SK-N-SH treated with all-trans-retinoic acid at 6 μM for 48 hours (cell line): ENCODE results near the gene KCNA5.

Source experiments
- ATAC-seq: fragments of 200-7000 bp; cut with Tn5 transposase; 3 replicates; pipeline ENCODE4 v1.9.1; 2020; ENCODE audit warnings: mild to moderate bottlenecking, moderate library complexity
- ARNTL ChIP-seq: fragments of 450-650 bp; formaldehyde crosslinking; IDR thresholded peaks from 2 replicates; pipeline ENCODE4 v1.5.0; 2020; ENCODE audit warnings: low read depth, mild to moderate bottlenecking, moderate library complexity, borderline replicate concordance
- BACH2 ChIP-seq: fragments of 250-450 bp; sonication (Bioruptor Pico); IDR thresholded peaks from 2 replicates; pipeline ENCODE4 v1.9.0; 2021; ENCODE audit warnings: mild to moderate bottlenecking, borderline replicate concordance
- CREB5 ChIP-seq: fragments of 250-450 bp; sonication (Bioruptor Pico); IDR thresholded peaks from 2 replicates; pipeline ENCODE4 v1.5.1; 2020; ENCODE audit warnings: low read depth, mild to moderate bottlenecking, moderate library complexity
- CSDC2 ChIP-seq: fragments of 250-450 bp; sonication (Bioruptor Pico); IDR thresholded peaks from 2 replicates; pipeline ENCODE4 v1.5.0; 2020; ENCODE audit warnings: mild to moderate bottlenecking, moderate library complexity
- ESRRG ChIP-seq: fragments of 250-450 bp; sonication (Bioruptor Pico); IDR thresholded peaks from 2 replicates; pipeline ENCODE4 v1.6.1; 2021; ENCODE audit warnings: mild to moderate bottlenecking
- GLIS3 ChIP-seq: fragments of 250-450 bp; sonication (Bioruptor Pico); IDR thresholded peaks from 2 replicates; pipeline ENCODE4 v1.5.0; 2020; ENCODE audit warnings: mild to moderate bottlenecking, moderate library complexity
- ISL1 ChIP-seq: fragments of 250-450 bp; sonication (Bioruptor Pico); IDR thresholded peaks from 2 replicates; pipeline ENCODE4 v2.1.2; 2022; ENCODE audit warnings: mild to moderate bottlenecking, moderate library complexity
- PATZ1 ChIP-seq: fragments of 250-450 bp; sonication (Bioruptor Pico); IDR thresholded peaks from 2 replicates; pipeline ENCODE4 v1.8.0; 2020; ENCODE audit warnings: mild to moderate bottlenecking, moderate library complexity, borderline replicate concordance
- POU6F1 ChIP-seq: fragments of 250-450 bp; sonication (Bioruptor Pico); IDR thresholded peaks from 2 replicates; pipeline ENCODE4 v1.8.0; 2021; ENCODE audit warnings: low read depth, mild to moderate bottlenecking, moderate library complexity, borderline replicate concordance
- PPARA ChIP-seq: fragments of 250-450 bp; sonication (Bioruptor Pico); IDR thresholded peaks from 2 replicates; pipeline ENCODE4 v1.5.0; 2020; ENCODE audit warnings: mild to moderate bottlenecking, borderline replicate concordance
- RARB ChIP-seq: fragments of 250-450 bp; sonication (Bioruptor Pico); IDR thresholded peaks from 2 replicates; pipeline ENCODE4 v1.8.0; 2021; ENCODE audit warnings: mild to moderate bottlenecking, moderate library complexity
- SNAI2 ChIP-seq: fragments of 250-450 bp; sonication (Bioruptor Pico); IDR thresholded peaks from 2 replicates; pipeline ENCODE4 v1.5.0; 2020; ENCODE audit warnings: mild to moderate bottlenecking, moderate library complexity
- TOX ChIP-seq: fragments of 250-450 bp; sonication (Bioruptor Pico); IDR thresholded peaks from 2 replicates; pipeline ENCODE4 v1.8.0; 2021; ENCODE audit warnings: mild to moderate bottlenecking, moderate library complexity, borderline replicate concordance
- ZC3H10 ChIP-seq: fragments of 250-450 bp; sonication (Bioruptor Pico); IDR thresholded peaks from 2 replicates; pipeline ENCODE4 v1.5.1; 2021; ENCODE audit warnings: mild to moderate bottlenecking, moderate library complexity
- ZFP3 ChIP-seq: fragments of 250-450 bp; sonication (Bioruptor Pico); IDR thresholded peaks from 2 replicates; pipeline ENCODE4 v1.5.0; 2020; ENCODE audit warnings: mild to moderate bottlenecking, moderate library complexity
- ZFP30 ChIP-seq: fragments of 450-650 bp; formaldehyde crosslinking; IDR thresholded peaks from 2 replicates; pipeline ENCODE4 v1.5.0; 2022; ENCODE audit warnings: mild to moderate bottlenecking, moderate library complexity
- ZNF70 ChIP-seq: fragments of 450-650 bp; formaldehyde crosslinking; IDR thresholded peaks from 2 replicates; pipeline ENCODE4 v1.5.0; 2020; ENCODE audit warnings: mild to moderate bottlenecking, moderate library complexity
- ZNF8 ChIP-seq: fragments of 450-650 bp; formaldehyde crosslinking; IDR thresholded peaks from 2 replicates; pipeline ENCODE4 v1.5.0; 2020; ENCODE audit warnings: mild to moderate bottlenecking, moderate library complexity
- TF ChIP-seq, protein P1 (sequence below): fragments of 250-450 bp; sonication (Bioruptor Pico); IDR thresholded peaks from 2 replicates; pipeline ENCODE4 v1.5.1; 2021; ENCODE audit warnings: mild to moderate bottlenecking, moderate library complexity
- TF ChIP-seq, protein P2 (sequence below): fragments of 250-450 bp; sonication (Bioruptor Pico); IDR thresholded peaks from 2 replicates; pipeline ENCODE4 v1.5.0; 2020; ENCODE audit warnings: mild to moderate bottlenecking, moderate library complexity

Gene KCNA5

DNA sequence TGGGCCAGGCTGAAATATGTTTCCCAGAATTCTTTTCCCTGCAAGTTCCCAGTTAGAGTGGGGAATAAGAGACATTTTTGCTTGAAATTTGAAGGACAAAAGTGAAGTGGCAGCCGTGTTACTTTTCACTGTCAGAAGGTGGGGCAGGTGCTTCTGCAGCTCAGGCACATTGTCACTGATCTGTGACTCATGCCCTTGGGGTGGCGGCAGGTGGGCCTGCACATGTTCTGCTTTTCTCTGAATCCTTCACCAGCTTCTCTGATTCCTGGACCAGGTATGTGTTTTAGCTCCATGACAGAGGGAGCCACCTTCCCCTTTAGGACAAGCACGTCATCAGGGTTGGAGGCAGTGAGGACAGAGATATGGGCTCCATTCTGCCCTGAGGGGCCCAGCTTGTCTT, 11.7 kb upstream of the KCNA5 start:
- no peak for TF ChIP-seq BACH2 (CRISPR knock-in tag)
- TF ChIP-seq ZNF70: no peak
- no peak for TF ChIP-seq ARNTL (CRISPR knock-in tag)
- no peak for TF ChIP-seq ISL1 (CRISPR knock-in tag)
- TF ChIP-seq GLIS3: no peak
- TF ChIP-seq CSDC2 (CRISPR knock-in tag): no peak
- no peak for TF ChIP-seq TOX
- ATAC-seq: no peak

DNA sequence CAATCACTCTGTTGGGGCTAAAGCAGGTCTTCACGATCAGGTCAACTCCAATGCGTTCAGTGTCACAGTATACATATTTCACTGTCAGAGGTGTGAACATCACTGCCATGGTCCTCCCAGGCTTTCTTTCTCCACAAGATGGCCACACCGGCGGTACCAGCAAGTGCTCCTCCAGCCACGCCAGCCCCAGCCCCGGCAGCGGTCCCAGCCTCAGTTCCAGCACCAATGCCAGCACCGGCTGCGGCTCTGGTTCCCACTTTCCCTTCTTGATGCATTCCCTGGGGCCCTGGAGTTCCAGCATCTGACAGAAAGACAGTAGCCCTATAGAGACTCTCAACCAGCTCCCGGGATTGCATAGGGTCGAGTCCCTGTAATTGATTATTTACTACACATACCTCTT, 10.9 kb upstream of the KCNA5 start:
- TF ChIP-seq ZC3H10: no peak
- TF ChIP-seq ZFP3 (CRISPR knock-in tag): no peak
- ATAC-seq: no peak

DNA sequence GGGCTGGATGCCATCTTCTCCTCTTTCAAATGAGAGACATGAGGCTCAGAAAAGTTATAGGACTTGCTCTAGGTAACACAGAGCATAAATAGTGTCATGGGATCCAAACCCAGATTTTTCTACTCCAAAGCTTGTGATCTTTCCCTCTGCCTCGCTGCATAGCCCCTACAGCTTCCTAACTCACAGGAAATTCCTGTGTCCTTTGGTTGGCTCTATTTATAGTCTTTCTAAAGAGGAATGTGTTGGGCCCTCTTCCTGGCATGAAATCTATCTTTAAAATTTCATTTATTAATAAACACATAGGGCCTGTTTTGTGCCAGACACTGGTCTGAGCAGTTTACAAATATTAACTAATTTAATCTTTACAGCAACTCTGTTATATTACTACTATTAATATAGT, 9.8 kb upstream of the KCNA5 start:
- TF ChIP-seq ZNF8 (CRISPR knock-in tag) (no peak), ZC3H10 (no peak), ZFP3 (CRISPR knock-in tag) (no peak), GLIS3 (no peak), ZFP30 (CRISPR knock-in tag) (no peak), POU6F1 (CRISPR knock-in tag) (no peak), ESRRG (CRISPR knock-in tag) (no peak), PPARA (CRISPR knock-in tag) (no peak), ZNF70 (no peak), CREB5 (CRISPR knock-in tag) (no peak), ISL1 (CRISPR knock-in tag) (no peak), PATZ1 (no peak), BACH2 (CRISPR knock-in tag) (no peak)
- TF ChIP-seq, protein P1, sequence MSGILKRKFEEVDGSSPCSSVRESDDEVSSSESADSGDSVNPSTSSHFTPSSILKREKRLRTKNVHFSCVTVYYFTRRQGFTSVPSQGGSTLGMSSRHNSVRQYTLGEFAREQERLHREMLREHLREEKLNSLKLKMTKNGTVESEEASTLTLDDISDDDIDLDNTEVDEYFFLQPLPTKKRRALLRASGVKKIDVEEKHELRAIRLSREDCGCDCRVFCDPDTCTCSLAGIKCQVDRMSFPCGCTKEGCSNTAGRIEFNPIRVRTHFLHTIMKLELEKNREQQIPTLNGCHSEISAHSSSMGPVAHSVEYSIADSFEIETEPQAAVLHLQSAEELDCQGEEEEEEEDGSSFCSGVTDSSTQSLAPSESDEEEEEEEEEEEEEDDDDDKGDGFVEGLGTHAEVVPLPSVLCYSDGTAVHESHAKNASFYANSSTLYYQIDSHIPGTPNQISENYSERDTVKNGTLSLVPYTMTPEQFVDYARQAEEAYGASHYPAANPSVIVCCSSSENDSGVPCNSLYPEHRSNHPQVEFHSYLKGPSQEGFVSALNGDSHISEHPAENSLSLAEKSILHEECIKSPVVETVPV (CRISPR knock-in tag): no peak
- TF ChIP-seq, protein P2, sequence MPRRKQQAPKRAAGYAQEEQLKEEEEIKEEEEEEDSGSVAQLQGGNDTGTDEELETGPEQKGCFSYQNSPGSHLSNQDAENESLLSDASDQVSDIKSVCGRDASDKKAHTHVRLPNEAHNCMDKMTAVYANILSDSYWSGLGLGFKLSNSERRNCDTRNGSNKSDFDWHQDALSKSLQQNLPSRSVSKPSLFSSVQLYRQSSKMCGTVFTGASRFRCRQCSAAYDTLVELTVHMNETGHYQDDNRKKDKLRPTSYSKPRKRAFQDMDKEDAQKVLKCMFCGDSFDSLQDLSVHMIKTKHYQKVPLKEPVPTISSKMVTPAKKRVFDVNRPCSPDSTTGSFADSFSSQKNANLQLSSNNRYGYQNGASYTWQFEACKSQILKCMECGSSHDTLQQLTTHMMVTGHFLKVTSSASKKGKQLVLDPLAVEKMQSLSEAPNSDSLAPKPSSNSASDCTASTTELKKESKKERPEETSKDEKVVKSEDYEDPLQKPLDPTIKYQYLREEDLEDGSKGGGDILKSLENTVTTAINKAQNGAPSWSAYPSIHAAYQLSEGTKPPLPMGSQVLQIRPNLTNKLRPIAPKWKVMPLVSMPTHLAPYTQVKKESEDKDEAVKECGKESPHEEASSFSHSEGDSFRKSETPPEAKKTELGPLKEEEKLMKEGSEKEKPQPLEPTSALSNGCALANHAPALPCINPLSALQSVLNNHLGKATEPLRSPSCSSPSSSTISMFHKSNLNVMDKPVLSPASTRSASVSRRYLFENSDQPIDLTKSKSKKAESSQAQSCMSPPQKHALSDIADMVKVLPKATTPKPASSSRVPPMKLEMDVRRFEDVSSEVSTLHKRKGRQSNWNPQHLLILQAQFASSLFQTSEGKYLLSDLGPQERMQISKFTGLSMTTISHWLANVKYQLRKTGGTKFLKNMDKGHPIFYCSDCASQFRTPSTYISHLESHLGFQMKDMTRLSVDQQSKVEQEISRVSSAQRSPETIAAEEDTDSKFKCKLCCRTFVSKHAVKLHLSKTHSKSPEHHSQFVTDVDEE: no peak
- no peak for ATAC-seq

DNA sequence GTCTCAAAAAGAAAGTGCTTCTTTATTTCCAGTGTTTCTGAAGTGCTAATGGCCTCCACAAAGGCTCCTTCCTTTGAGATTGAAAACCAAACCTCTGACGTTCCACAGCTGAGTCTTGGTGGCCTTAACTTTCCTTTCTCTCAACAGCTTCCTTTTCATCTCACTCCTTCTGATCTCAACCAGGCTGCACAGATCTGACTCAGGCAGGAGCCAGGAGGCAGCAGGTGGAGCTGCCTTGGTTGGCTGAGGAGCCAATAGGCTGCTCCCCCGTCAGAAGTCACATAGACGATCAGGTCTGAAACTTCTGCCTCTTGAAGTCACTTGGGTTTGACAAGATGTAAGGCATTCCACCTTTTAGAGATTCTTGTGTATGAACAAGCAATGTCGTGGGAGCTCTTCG, 9.1 kb upstream of the KCNA5 start:
- no peak for ATAC-seq
- TF ChIP-seq PPARA (CRISPR knock-in tag): no peak
- TF ChIP-seq ZNF8 (CRISPR knock-in tag): no peak
- TF ChIP-seq, protein P1 (CRISPR knock-in tag): no peak
- no peak for TF ChIP-seq RARB
- no peak for TF ChIP-seq TOX
- no peak for TF ChIP-seq BACH2 (CRISPR knock-in tag)
- no peak for TF ChIP-seq CSDC2 (CRISPR knock-in tag)
- no peak for TF ChIP-seq POU6F1 (CRISPR knock-in tag)
- TF ChIP-seq CREB5 (CRISPR knock-in tag): no peak
- no peak for TF ChIP-seq ESRRG (CRISPR knock-in tag)
- TF ChIP-seq SNAI2 (CRISPR knock-in tag): no peak
- no peak for TF ChIP-seq PATZ1
